Duodenal mucosa (tissue), 2 donors: ENCODE measurements around the gene PRKCA.

Experiments
- H3K27ac ChIP-seq: one replicate; pipeline ENCODE4 v1.7.0; 2013; ENCODE audit warnings: low read depth, low read length
- H3K27me3 ChIP-seq, 2 donors: one replicate each; pipeline ENCODE4 v1.7.0; 2013; ENCODE audit warnings: low read length in 2 of 2, control low read depth in 1 of 2; ENCODE audit not compliant: insufficient read depth in 2 of 2, control insufficient read depth in 1 of 2
- H3K36me3 ChIP-seq, 2 donors: one replicate each; pipeline ENCODE4 v1.7.0; 2013; ENCODE audit warnings: low read length in 2 of 2, control low read depth in 1 of 2; ENCODE audit not compliant: insufficient read depth in 2 of 2, control insufficient read depth in 1 of 2
- H3K4me1 ChIP-seq, 2 donors: one replicate each; pipeline ENCODE4 v1.7.0; 2013; ENCODE audit warnings: low read length in 2 of 2, control low read depth in 1 of 2; ENCODE audit not compliant: insufficient read depth in 2 of 2, control insufficient read depth in 1 of 2
- H3K4me3 ChIP-seq, 2 donors: one replicate each; pipeline ENCODE4 v1.7.0; 2013; ENCODE audit warnings: low read length in 2 of 2, low read depth in 1 of 2
- H3K9ac ChIP-seq, 2 donors: one replicate each; pipeline ENCODE4 v1.7.0; 2013; ENCODE audit warnings: low read length in 2 of 2, low read depth in 1 of 2
- H3K9me3 ChIP-seq, 2 donors: one replicate each; pipeline ENCODE4 v1.7.0; 2013; ENCODE audit warnings: low read length in 2 of 2, control low read depth in 1 of 2; ENCODE audit not compliant: control insufficient read depth in 1 of 2

PRKCA gene

DNA sequence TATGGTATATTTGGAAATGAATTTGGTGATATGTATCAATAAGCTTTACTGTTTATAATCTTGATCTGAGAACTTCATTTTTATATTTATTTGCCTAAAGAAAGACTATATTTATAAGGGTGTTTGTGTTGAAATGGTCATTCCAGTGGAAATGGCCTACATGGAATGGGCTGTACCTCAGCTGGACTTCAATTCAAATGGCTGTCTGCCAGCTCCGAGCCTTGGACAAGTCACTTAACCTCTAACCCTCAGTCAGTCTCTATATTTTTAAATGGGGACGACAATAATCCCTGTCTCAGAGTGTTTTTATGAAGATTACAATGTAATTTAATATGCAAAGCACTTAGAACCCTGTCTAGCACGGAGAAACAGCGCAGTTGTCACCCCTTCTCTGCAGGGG, 271.7 kb downstream of the PRKCA start:
- Histone ChIP-seq H3K27ac (no peak overlapping the region), H3K27me3 (no peaks in the 10 kb centered on the region), H3K4me3 (no peak overlapping the region), H3K4me1 (no peaks in the 10 kb centered on the region), H3K36me3 (peaks cover 0 to under 1% of the 10 kb centered on the region in 2 donors), H3K9me3 (no peaks in the 10 kb centered on the region), H3K9ac (no peak overlapping the region)

DNA sequence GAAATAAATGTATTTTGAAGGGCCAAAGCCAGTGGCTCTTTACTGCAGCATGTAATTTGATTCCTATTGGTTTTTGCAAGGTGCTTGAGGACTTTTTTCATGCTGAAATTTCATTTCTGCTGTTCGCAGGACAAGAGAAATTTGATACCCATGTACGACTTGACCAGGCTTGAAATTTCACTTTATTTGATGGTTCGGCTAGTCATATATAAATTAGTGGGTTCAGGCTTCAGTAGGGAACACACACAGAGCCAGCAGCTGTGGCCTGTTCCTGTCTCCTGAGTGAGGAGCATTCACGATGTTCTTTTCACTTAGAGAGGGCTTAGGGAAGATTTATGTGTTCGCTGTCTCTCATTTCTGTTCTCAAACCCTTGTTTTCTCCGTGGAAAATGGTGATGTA, 274.1 kb downstream of the PRKCA start:
- Histone ChIP-seq H3K4me3 (no peak overlapping the region), H3K27me3 (no peaks in the 10 kb centered on the region), H3K9ac (no peak overlapping the region), H3K27ac (no peak overlapping the region), H3K36me3 (peaks cover 0 to 3% of the 10 kb centered on the region in 2 donors), H3K4me1 (no peaks in the 10 kb centered on the region), H3K9me3 (no peaks in the 10 kb centered on the region)

DNA sequence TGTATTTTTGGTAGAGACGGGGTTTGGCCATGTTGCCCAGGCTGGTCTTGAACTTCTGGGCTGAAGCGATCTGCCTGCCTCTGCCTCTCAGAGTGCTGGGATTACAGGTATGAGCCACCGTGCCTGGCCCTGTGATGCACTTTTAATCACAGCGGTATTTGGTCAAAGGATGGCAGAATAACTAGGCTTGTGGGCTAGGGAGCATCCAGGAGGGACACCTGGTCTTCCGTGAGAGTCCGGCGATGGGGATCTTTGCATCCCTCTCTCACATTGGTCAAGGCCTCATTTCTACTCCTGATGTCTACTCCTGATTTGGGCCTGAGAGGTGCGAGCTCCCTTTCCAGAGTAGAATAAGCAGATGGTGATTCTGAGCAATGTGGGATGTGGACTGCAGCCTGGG, 274.6 kb downstream of the PRKCA start:
- Histone ChIP-seq H3K4me3 (no peak overlapping the region), H3K36me3 (peaks cover 0 to 3% of the 10 kb centered on the region in 2 donors), H3K27ac (no peak overlapping the region), H3K9ac (no peak overlapping the region), H3K4me1 (no peaks in the 10 kb centered on the region), H3K27me3 (no peaks in the 10 kb centered on the region), H3K9me3 (no peaks in the 10 kb centered on the region)

DNA sequence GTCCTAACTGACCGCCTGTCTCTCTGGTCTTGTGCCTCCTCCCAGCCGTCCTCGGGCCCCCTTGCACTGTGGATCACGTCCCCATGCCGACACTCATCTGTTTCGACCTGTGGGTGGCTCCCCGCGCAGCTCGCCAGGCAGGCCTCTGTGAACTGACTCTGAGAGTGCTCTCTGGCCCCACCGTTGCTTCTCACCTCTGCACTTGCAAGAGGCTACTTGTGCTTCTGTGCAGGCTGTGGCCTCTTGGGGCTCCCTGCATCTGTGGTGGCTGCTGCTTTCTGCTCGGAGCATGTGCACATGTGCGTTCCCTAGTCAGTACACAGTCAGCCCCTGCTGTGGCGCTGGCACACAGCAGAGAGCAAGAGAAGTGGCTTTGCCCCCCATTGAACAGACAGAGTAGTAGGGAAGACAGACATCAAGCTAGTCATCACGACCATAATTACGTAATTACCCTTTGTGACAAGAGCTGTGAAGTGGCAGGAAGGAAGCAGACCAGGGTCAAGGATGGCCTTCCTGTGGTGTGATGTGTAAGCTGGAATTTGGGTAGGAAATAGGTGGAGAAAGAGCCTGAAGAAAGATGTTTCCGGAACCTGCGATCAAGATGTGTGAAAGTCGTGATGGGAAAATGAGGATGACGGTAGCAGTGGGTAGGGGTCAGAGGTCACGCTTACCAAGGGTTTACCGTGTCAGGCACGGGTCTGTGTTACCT, 276.5 kb downstream of the PRKCA start:
- no peaks in the 10 kb centered on the region for H3K4me1 ChIP-seq
- H3K4me3 ChIP-seq = no peak overlapping the region
- H3K9me3 ChIP-seq = no peaks in the 10 kb centered on the region
- H3K27me3 ChIP-seq = no peaks in the 10 kb centered on the region
- H3K36me3 ChIP-seq = peaks cover 0 to 3% of the 10 kb centered on the region in 2 donors
- H3K27ac ChIP-seq = no peak overlapping the region
- no peak overlapping the region for H3K9ac ChIP-seq

DNA sequence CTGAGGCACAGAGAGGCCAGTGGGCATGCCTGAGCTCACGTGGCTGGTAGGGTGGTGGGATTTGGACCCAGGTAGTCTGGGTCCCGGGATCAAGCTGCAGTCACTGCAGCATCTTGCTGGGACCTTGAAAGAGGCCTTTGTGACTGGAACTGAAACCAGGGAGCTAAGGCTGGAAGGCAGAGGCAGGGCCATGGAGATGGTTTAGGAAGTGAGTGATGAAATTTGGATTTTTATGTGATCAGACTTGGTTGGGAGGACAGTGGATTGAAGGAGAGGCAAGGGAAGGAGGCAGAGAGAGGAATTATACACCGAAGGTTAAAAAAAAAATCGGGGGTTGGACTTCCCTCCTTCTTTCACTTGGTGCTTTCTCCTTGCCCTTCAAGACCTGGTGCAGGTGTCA, 277.1 kb downstream of the PRKCA start:
- H3K9ac ChIP-seq = no peak overlapping the region
- no peaks in the 10 kb centered on the region for H3K9me3 ChIP-seq
- no peak overlapping the region for H3K4me3 ChIP-seq
- H3K4me1 ChIP-seq = no peaks in the 10 kb centered on the region
- H3K27ac ChIP-seq = peak overlapping the region; percentile 22
- peaks cover 0 to 3% of the 10 kb centered on the region in 2 donors for H3K36me3 ChIP-seq
- H3K27me3 ChIP-seq = no peaks in the 10 kb centered on the region

DNA sequence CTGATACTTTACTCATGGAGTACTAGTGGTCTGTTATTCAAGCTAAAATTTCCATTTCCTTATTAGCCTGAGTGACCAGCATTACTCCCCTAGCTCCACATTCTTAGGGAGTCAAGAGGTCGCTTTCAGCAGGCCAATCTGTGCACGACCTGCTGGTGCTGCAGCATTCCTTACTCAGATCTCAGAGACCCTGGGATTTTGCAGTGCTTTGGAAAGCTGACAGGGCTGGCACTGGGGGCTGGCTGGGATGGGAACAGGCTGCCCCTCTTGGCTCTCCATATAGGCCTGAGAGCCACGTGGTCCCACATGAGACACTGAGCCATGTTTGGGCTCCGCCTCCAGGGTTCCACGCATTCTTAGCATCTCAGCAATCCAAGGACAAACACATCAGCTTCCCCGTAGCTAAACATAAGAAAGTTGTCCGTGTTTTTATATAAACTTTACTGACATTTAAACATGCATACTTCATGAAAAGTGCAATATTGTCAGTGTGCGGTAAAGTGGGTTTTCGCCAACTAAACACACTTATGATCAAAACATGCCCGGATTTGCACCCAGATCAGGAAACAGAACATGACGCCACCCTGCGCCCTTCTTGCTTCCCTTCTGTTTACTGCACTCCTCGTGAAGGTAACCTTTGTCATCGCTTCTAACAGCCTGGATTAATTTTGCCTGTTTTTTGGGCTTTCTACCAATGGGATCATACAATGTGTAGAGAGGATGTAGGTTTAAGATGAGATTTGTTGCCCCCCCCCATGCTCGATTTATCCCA, 278.0 kb downstream of the PRKCA start:
- Histone ChIP-seq H3K4me3 (no peak overlapping the region), H3K36me3 (peaks cover 0 to 3% of the 10 kb centered on the region in 2 donors), H3K27me3 (no peaks in the 10 kb centered on the region), H3K27ac (peak overlapping the region; percentile 34), H3K4me1 (no peaks in the 10 kb centered on the region), H3K9ac (no peak overlapping the region), H3K9me3 (no peaks in the 10 kb centered on the region)

DNA sequence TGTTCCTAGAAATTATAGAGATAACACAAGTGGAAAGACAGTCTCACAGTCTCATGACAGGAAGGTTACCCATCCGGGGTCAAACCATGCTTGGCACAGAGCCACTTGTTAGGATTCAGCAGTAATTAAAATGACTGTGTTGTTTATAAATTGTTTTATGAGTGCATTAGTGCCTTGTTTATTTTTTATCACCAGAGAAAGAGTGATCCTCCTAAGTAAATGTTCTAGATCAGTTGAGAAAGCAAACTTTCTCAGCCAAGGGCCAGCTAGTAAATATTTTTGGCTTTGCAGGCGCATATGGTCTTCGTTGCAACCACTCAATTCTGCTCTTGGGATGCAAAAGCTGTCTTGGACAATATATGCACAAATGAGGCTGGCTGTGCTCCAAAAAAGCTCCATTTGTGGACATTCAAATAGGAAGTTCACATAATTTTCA, 278.6 kb downstream of the PRKCA start:
- Histone ChIP-seq H3K36me3 (peaks cover 0 to 3% of the 10 kb centered on the region in 2 donors), H3K27ac (peak overlapping the region; percentile 8), H3K4me3 (no peak overlapping the region), H3K4me1 (no peaks in the 10 kb centered on the region), H3K27me3 (no peaks in the 10 kb centered on the region), H3K9me3 (no peaks in the 10 kb centered on the region), H3K9ac (no peak overlapping the region)

DNA sequence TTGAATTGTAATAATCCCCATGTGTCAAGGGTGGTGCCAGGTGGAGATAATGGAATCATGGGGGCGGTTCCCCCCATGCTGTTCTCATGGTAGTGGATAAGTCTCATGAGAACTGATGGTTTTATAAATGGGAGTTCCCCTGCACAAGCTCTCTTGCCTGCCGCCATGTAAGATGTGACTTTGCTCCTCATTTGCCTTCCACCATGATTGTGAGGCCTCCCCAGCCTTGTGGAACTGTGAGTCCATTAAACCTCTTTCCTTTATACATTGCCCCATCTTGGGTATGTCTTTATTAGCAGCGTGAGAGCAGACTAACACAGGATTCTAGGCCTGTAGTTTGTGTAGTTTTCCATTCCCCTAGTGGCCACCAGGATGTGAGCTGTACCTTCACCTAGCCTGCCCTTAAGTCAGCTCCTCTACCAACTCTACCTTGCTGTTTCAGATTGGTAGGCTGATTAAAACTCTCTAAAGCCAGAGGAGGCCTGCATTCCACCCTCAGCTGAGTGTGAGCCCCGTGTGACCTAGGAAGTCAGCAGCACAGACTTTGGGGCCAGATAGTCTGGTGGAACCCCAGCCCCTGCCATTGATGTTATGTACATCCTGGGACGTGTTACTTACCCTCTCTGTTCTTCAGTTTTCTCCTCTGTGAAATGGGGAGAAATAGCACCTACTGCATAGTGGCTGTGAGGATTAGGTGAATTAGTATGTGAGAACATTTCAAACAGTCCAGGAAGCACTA, 280.1 kb downstream of the PRKCA start:
- H3K27me3 ChIP-seq = no peaks in the 10 kb centered on the region
- no peak overlapping the region for H3K27ac ChIP-seq
- no peak overlapping the region for H3K9ac ChIP-seq
- H3K4me3 ChIP-seq = no peak overlapping the region
- peaks cover 0 to 3% of the 10 kb centered on the region in 2 donors for H3K36me3 ChIP-seq
- H3K4me1 ChIP-seq = no peaks in the 10 kb centered on the region
- no peaks in the 10 kb centered on the region for H3K9me3 ChIP-seq

DNA sequence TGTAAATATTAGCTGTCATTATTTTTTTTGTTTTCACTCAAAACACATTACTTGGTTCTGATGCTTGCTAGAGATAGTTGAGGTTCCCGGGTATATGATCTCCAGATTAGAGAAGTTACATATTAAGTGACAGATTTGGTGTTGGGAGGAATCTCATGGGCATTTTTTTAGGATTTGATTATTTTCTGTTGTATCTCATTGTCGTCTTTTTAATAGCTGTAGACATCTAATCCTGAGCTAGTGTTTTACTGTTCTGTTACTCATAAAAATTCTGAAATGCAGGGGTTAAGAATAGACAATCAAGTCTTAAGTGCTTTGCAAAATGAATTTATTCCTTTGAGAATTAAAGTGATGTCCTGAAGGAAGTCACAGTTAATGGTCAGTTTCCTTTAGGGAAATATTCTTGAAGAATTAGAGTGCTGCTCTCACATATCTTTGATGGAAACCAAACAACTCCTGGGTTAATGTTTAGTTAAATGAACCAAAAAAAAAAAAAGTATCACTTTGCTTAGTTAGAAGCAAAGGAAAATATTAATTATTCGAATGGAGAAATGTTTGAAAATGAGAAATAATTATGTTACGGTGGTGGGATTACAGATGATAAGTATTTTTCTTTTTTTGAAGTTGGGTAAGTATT, 280.8 kb downstream of the PRKCA start:
- Histone ChIP-seq H3K27ac (no peak overlapping the region), H3K27me3 (no peaks in the 10 kb centered on the region), H3K9me3 (no peaks in the 10 kb centered on the region), H3K36me3 (peaks cover 0 to 3% of the 10 kb centered on the region in 2 donors), H3K9ac (no peak overlapping the region), H3K4me1 (no peaks in the 10 kb centered on the region), H3K4me3 (no peak overlapping the region)
